ENCODE results near the gene ZNRF3.

The ZNRF3 gene

GRCh38 chr22:28952857-28953256, 69.5 kb downstream of the ZNRF3 start:
- peaks cover 17% of the 10 kb centered on the region for H3K4me1 Mint-ChIP-seq
- H3K4me3 Mint-ChIP-seq, result no peak overlapping the region
- H3K36me3 Mint-ChIP-seq, result no peaks in the 10 kb centered on the region
- CTCF ChIA-PET, result no interaction called here
- H3K9me3 Mint-ChIP-seq, result peaks cover 2% of the 10 kb centered on the region
- H3K27ac Mint-ChIP-seq, result no peak overlapping the region
- peaks cover 93% of the 10 kb centered on the region for H3K27me3 Mint-ChIP-seq
- no peak for DNase-seq

GRCh38 chr22:28953403-28953802, 70.0 kb downstream of the ZNRF3 start:
- DNase-seq, result no peak
- peaks cover 93% of the 10 kb centered on the region for H3K27me3 Mint-ChIP-seq
- H3K4me3 Mint-ChIP-seq, result no peak overlapping the region
- no peak overlapping the region for H3K27ac Mint-ChIP-seq
- CTCF ChIA-PET, result no interaction called here
- H3K9me3 Mint-ChIP-seq, result peaks cover 1% of the 10 kb centered on the region
- no peaks in the 10 kb centered on the region for H3K36me3 Mint-ChIP-seq
- H3K4me1 Mint-ChIP-seq, result peaks cover 17% of the 10 kb centered on the region

- Mint-ChIP-seq H3K4me1 (peaks cover 17% of the 10 kb centered on the region), H3K36me3 (no peaks in the 10 kb centered on the region), H3K27me3 (peaks cover 97% of the 10 kb centered on the region), H3K27ac (no peak overlapping the region), H3K4me3 (no peak overlapping the region), H3K9me3 (no peaks in the 10 kb centered on the region)
- no peak for DNase-seq
- CTCF ChIA-PET, result no interaction called here
These were observed 70.9 kb downstream of the ZNRF3 start for GRCh38 chr22:28953976-28954880.

- Mint-ChIP-seq H3K9me3 (no peaks in the 10 kb centered on the region), H3K4me1 (peaks cover 17% of the 10 kb centered on the region), H3K27me3 (peaks cover 100% of the 10 kb centered on the region), H3K36me3 (no peaks in the 10 kb centered on the region), H3K4me3 (peak overlapping the region; percentile 25), H3K27ac (peak overlapping the region; percentile 76)
- CTCF ChIA-PET, result interaction anchor here (0.6 kb wide), 1 partner anchor 1038 kb away, joined by 3 read pairs; no protein-coding TSS in a partner anchor
- peak; percentile 86 for DNase-seq
These were observed 72.4 kb downstream of the ZNRF3 start for GRCh38 chr22:28955817-28956216.

- CTCF ChIA-PET, result interaction anchor here (0.6 kb wide), 1 partner anchor 168 kb away, joined by 3 read pairs; no protein-coding TSS in a partner anchor
- H3K27me3 Mint-ChIP-seq, result peaks cover 100% of the 10 kb centered on the region
These were observed 73.1 kb downstream of the ZNRF3 start for GRCh38 chr22:28956506-28956905.

GRCh38 chr22:28958611-28959010, 75.2 kb downstream of the ZNRF3 start:
- Mint-ChIP-seq H3K4me3 (no peak overlapping the region), H3K27me3 (peaks cover 100% of the 10 kb centered on the region), H3K4me1 (peaks cover 17% of the 10 kb centered on the region), H3K36me3 (no peaks in the 10 kb centered on the region), H3K9me3 (no peaks in the 10 kb centered on the region), H3K27ac (no peak overlapping the region)
- CTCF ChIA-PET, result no interaction called here
- DNase-seq, result no peak

More at GRCh38 chr22:28956506-28956905, 73.1 kb downstream of the ZNRF3 start:
- peaks cover 17% of the 10 kb centered on the region for H3K4me1 Mint-ChIP-seq
- no peak overlapping the region for H3K4me3 Mint-ChIP-seq
- no peaks in the 10 kb centered on the region for H3K9me3 Mint-ChIP-seq
- no peaks in the 10 kb centered on the region for H3K36me3 Mint-ChIP-seq
- H3K27ac Mint-ChIP-seq, result no peak overlapping the region
- DNase-seq, result no peak

- H3K4me3 Mint-ChIP-seq, result no peak overlapping the region
- no peaks in the 10 kb centered on the region for H3K9me3 Mint-ChIP-seq
- no peak overlapping the region for H3K27ac Mint-ChIP-seq
- CTCF ChIA-PET, result no interaction called here
- H3K4me1 Mint-ChIP-seq, result no peaks in the 10 kb centered on the region
- DNase-seq, result no peak
- H3K36me3 Mint-ChIP-seq, result no peaks in the 10 kb centered on the region
- peaks cover 90% of the 10 kb centered on the region for H3K27me3 Mint-ChIP-seq
These were observed 78.7 kb downstream of the ZNRF3 start for GRCh38 chr22:28962042-28962554.

GRCh38 chr22:28963362-28963761, 80.0 kb downstream of the ZNRF3 start:
- no peak overlapping the region for H3K4me3 Mint-ChIP-seq
- peaks cover 86% of the 10 kb centered on the region for H3K27me3 Mint-ChIP-seq
- H3K36me3 Mint-ChIP-seq, result no peaks in the 10 kb centered on the region
- H3K9me3 Mint-ChIP-seq, result no peaks in the 10 kb centered on the region
- CTCF ChIA-PET, result no interaction called here
- H3K27ac Mint-ChIP-seq, result no peak overlapping the region
- DNase-seq, result no peak
- H3K4me1 Mint-ChIP-seq, result no peaks in the 10 kb centered on the region

- Mint-ChIP-seq H3K4me3 (no peak overlapping the region), H3K27me3 (peaks cover 74% of the 10 kb centered on the region), H3K4me1 (no peaks in the 10 kb centered on the region), H3K27ac (no peak overlapping the region), H3K9me3 (no peaks in the 10 kb centered on the region), H3K36me3 (no peaks in the 10 kb centered on the region)
- no peak for DNase-seq
- CTCF ChIA-PET, result interaction anchor here (1.2 kb wide), 1 partner anchor 9 kb away, joined by 3 read pairs; no protein-coding TSS in a partner anchor
These were observed 83.8 kb downstream of the ZNRF3 start for GRCh38 chr22:28967163-28967665.

GRCh38 chr22:28967969-28968368, 84.6 kb downstream of the ZNRF3 start:
- H3K36me3 Mint-ChIP-seq, result no peaks in the 10 kb centered on the region
- H3K9me3 Mint-ChIP-seq, result no peaks in the 10 kb centered on the region
- CTCF ChIA-PET, result interaction anchor here (1.2 kb wide), 1 partner anchor 8 kb away, joined by 3 read pairs; no protein-coding TSS in a partner anchor
- H3K27me3 Mint-ChIP-seq, result peaks cover 69% of the 10 kb centered on the region
- DNase-seq, result no peak
- no peak overlapping the region for H3K4me3 Mint-ChIP-seq
- H3K4me1 Mint-ChIP-seq, result no peaks in the 10 kb centered on the region
- no peak overlapping the region for H3K27ac Mint-ChIP-seq

- Mint-ChIP-seq H3K27me3 (peaks cover 53% of the 10 kb centered on the region), H3K9me3 (no peaks in the 10 kb centered on the region)
These were observed 86.2 kb downstream of the ZNRF3 start for GRCh38 chr22:28969401-28970168.

GRCh38 chr22:28973352-28973751, 90.0 kb downstream of the ZNRF3 start:
- Mint-ChIP-seq H3K9me3 (no peaks in the 10 kb centered on the region), H3K27me3 (peaks cover 62% of the 10 kb centered on the region), H3K27ac (no peak overlapping the region), H3K36me3 (no peaks in the 10 kb centered on the region), H3K4me1 (no peaks in the 10 kb centered on the region), H3K4me3 (no peak overlapping the region)
- CTCF ChIA-PET, result no interaction called here
- DNase-seq, result no peak

More at GRCh38 chr22:28969401-28970168, 86.2 kb downstream of the ZNRF3 start:
- Mint-ChIP-seq H3K4me1 (no peaks in the 10 kb centered on the region), H3K27ac (no peak overlapping the region), H3K36me3 (no peaks in the 10 kb centered on the region), H3K4me3 (no peak overlapping the region)
- CTCF ChIA-PET, result no interaction called here
- DNase-seq, result no peak

GRCh38 chr22:28977060-28977459, 93.7 kb downstream of the ZNRF3 start:
- H3K27ac Mint-ChIP-seq, result no peak overlapping the region
- H3K4me1 Mint-ChIP-seq, result no peaks in the 10 kb centered on the region
- H3K9me3 Mint-ChIP-seq, result no peaks in the 10 kb centered on the region
- no peak overlapping the region for H3K4me3 Mint-ChIP-seq
- peaks cover 68% of the 10 kb centered on the region for H3K27me3 Mint-ChIP-seq
- DNase-seq, result no peak
- H3K36me3 Mint-ChIP-seq, result no peaks in the 10 kb centered on the region
- CTCF ChIA-PET, result no interaction called here

- Mint-ChIP-seq H3K36me3 (no peaks in the 10 kb centered on the region), H3K27ac (no peak overlapping the region), H3K4me1 (no peaks in the 10 kb centered on the region), H3K9me3 (no peaks in the 10 kb centered on the region), H3K27me3 (peaks cover 67% of the 10 kb centered on the region), H3K4me3 (no peak overlapping the region)
- CTCF ChIA-PET, result no interaction called here
- DNase-seq, result no peak
These were observed 94.2 kb downstream of the ZNRF3 start for GRCh38 chr22:28977481-28977971.

Data from activated naive CD4-positive, alpha-beta T cell treated with anti-CD3 and anti-CD28 coated beads, Interleukin-2, amount 10 ng/mL, durations not matched to agents 7 days and 5 days (primary cell).